ENCODE measurements around the gene EIF4B. TPM values are rescaled to one million over a fixed set of nuclear protein-coding genes. Genes with fewer than 3 reads are reported as not detected.
"Not testable (repeated sequence)": the region's sequence is repeated elsewhere in the genome, so short reads cannot be mapped to it uniquely, and the experiment has no call there.

EIF4B gene
- polyA plus RNA-seq (ENCODE audit: insufficient read length in 4 of 4): 100 to 1,000 TPM; 447 to 553 (median 503) TPM

- DNase-seq (ENCODE audit: low read depth in 4 of 4, low spot score in 3 of 4): peak; percentile 97 to 99 (median 99)
Observed at GRCh38 chr12:53005986-53006809, at the start of gene EIF4B. EIF4B (plus strand) TSS chr12:53006456; CDS start chr12:53006484, 28 bp downstream.

- no peak for DNase-seq (ENCODE audit: low read depth in 4 of 4, low spot score in 3 of 4)
Observed at GRCh38 chr12:52956987-52957386, 49.3 kb upstream of the EIF4B start.

GRCh38 chr12:52964556-52965336 lies 41.5 kb upstream of the EIF4B start:
- no peak for DNase-seq (ENCODE audit: low read depth in 4 of 4, low spot score in 3 of 4)

- no peak for DNase-seq (ENCODE audit: low read depth in 4 of 4, low spot score in 3 of 4)
Observed at GRCh38 chr12:52965337-52965731, 40.9 kb upstream of the EIF4B start.

- DNase-seq (ENCODE audit: low read depth in 4 of 4, low spot score in 3 of 4): no peak
Observed at GRCh38 chr12:52969166-52969795, 37.0 kb upstream of the EIF4B start.

- DNase-seq (ENCODE audit: low read depth in 4 of 4, low spot score in 3 of 4): peak in 2 of 4 donors; percentile 49 to 74
Observed at GRCh38 chr12:52969828-52970569, 36.3 kb upstream of the EIF4B start.

GRCh38 chr12:52971679-52972329 lies 34.5 kb upstream of the EIF4B start:
- no peak for DNase-seq (ENCODE audit: low read depth in 4 of 4, low spot score in 3 of 4)

- no peak for DNase-seq (ENCODE audit: low read depth in 4 of 4, low spot score in 3 of 4)
Observed at GRCh38 chr12:52975204-52975603, 31.1 kb upstream of the EIF4B start.

- no peak for DNase-seq (ENCODE audit: low read depth in 4 of 4, low spot score in 3 of 4)
Observed at GRCh38 chr12:52975820-52976573, 30.3 kb upstream of the EIF4B start.

- DNase-seq (ENCODE audit: low read depth in 4 of 4, low spot score in 3 of 4): no peak
Observed at GRCh38 chr12:52976574-52977071, 29.6 kb upstream of the EIF4B start.

GRCh38 chr12:52977170-52977569 lies 29.1 kb upstream of the EIF4B start:
- DNase-seq (ENCODE audit: low read depth in 4 of 4, low spot score in 3 of 4): no peak

- no peak for DNase-seq (ENCODE audit: low read depth in 4 of 4, low spot score in 3 of 4)
Observed at GRCh38 chr12:52980096-52980649, 26.1 kb upstream of the EIF4B start.

GRCh38 chr12:52980650-52981423 lies 25.4 kb upstream of the EIF4B start:
- peak; percentile 76 to 91 (median 88) for DNase-seq (ENCODE audit: low read depth in 4 of 4, low spot score in 3 of 4)

GRCh38 chr12:52984136-52984535 lies 22.1 kb upstream of the EIF4B start:
- no peak for DNase-seq (ENCODE audit: low read depth in 4 of 4, low spot score in 3 of 4)

GRCh38 chr12:52988898-52989297 lies 17.4 kb upstream of the EIF4B start:
- no peak for DNase-seq (ENCODE audit: low read depth in 4 of 4, low spot score in 3 of 4)

GRCh38 chr12:52990206-52990605 lies 16.1 kb upstream of the EIF4B start:
- no peak for DNase-seq (ENCODE audit: low read depth in 4 of 4, low spot score in 3 of 4)

GRCh38 chr12:52992240-52992639 lies 14.0 kb upstream of the EIF4B start:
- not testable (repeated sequence) for DNase-seq (ENCODE audit: low read depth in 4 of 4, low spot score in 3 of 4)

All from right renal pelvis (tissue), 4 donors.